NCI-H748 (cell line): ENCODE data around the gene OR1S2.
"Not testable (repeated sequence)": the region's sequence is repeated elsewhere in the genome, so short reads cannot be mapped to it uniquely, and the experiment has no call there.

Experiments
- DNase-seq: peaks from one replicate; lab custom pipeline; 2025; ENCODE audit not compliant: unreplicated experiment; lab: John Stamatoyannopoulos, UW

The OR1S2 gene

GRCh38 chr11:58204042-58204441 lies at the start of gene OR1S2:
Gene OR1S2, minus strand, starts transcription at chr11:58204142. Its CDS starts 0 bp downstream, at chr11:58204142.
- no peak for DNase-seq

GRCh38 chr11:58243954-58244353 lies 40.0 kb upstream of the OR1S2 start:
- no peak for DNase-seq

- no peak for DNase-seq
Measured at GRCh38 chr11:58227956-58228615, 24.1 kb upstream of the OR1S2 start.

- no peak for DNase-seq
Measured at GRCh38 chr11:58222721-58223120, 18.8 kb upstream of the OR1S2 start.

GRCh38 chr11:58216476-58216875 lies 12.5 kb upstream of the OR1S2 start:
- DNase-seq, result no peak

- DNase-seq, result not testable (repeated sequence)
Measured at GRCh38 chr11:58212420-58212819, 8.5 kb upstream of the OR1S2 start, which contains the start of gene OR1S1. Gene OR1S1, plus strand, starts transcription at chr11:58212720.

GRCh38 chr11:58199271-58199670 lies 4.7 kb downstream of the OR1S2 start:
- DNase-seq, result no peak

GRCh38 chr11:58195939-58196338 lies 8.0 kb downstream of the OR1S2 start:
- no peak for DNase-seq

- DNase-seq, result no peak
Measured at GRCh38 chr11:58193391-58193790, 10.6 kb downstream of the OR1S2 start.

GRCh38 chr11:58192229-58192628 lies 11.7 kb downstream of the OR1S2 start:
- no peak for DNase-seq

- DNase-seq, result no peak
Measured at GRCh38 chr11:58188770-58189169, 15.2 kb downstream of the OR1S2 start, which contains the start of gene OR9Q2. Gene OR9Q2, plus strand, starts transcription at chr11:58189070. Its CDS starts 1,421 bp downstream, at chr11:58190491.

- DNase-seq, result no peak
Measured at GRCh38 chr11:58186938-58187337, 17.0 kb downstream of the OR1S2 start.

GRCh38 chr11:58179648-58180047 lies 24.3 kb downstream of the OR1S2 start:
- peak; percentile 37 for DNase-seq

- no peak for DNase-seq
Measured at GRCh38 chr11:58178444-58178843, 25.5 kb downstream of the OR1S2 start.

GRCh38 chr11:58177409-58178054 lies 26.4 kb downstream of the OR1S2 start:
- no peak for DNase-seq

- DNase-seq, result no peak
Measured at GRCh38 chr11:58165504-58166106, 38.3 kb downstream of the OR1S2 start.

GRCh38 chr11:58164990-58165389 lies 39.0 kb downstream of the OR1S2 start:
- no peak for DNase-seq

GRCh38 chr11:58164389-58164788 lies 39.6 kb downstream of the OR1S2 start:
- DNase-seq, result no peak
